HCEC 1CT (cell line): ENCODE measurements around the gene RNF121.
"Not testable (repeated sequence)": the region's sequence is repeated elsewhere in the genome, so short reads cannot be mapped to it uniquely, and the experiment has no call there.

Experiments
- DNase-seq: peaks from one replicate; pipeline ENCODE4 v3.0.0-alpha.2; 2017

The RNF121 gene

DNA sequence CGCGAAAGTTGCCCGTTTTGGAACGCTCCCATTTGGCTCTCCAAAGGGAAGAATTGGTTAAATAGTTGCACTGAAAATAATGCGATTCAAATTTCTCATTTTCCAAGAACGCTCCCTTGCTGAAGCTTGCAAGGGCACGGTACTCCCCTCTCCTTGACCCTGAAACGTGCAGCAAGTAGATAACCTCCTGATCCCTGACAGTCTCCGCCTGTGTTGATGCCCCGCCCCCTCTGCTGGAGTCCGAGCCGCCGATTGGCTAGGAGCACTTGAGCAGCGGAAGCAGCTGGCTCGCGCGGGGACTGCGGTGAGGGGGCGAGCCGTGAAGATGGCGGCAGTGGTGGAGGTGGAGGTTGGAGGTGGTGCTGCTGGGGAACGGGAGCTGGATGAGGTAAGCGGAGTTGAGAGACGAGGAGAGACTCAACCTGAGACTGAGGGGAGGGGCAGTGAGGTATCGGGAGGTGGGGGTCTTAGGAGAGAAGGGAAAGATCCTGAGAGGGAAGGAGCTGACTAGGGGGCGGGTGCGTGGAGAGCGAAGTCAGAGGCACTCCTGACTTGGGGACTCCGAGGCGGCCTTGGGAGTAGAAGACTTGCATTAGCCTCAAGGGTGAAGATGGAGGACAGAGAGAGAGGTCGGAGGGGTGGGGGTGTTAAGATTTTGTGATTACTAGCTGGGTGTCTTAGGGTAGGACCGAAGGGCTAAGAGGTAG lies at the start of gene RNF121:
RNF121 (plus strand) TSS at position 310 of the 707 bp plus-strand sequence; CDS start at position 326, 16 bp downstream.
- peak; percentile 96 for DNase-seq

DNA sequence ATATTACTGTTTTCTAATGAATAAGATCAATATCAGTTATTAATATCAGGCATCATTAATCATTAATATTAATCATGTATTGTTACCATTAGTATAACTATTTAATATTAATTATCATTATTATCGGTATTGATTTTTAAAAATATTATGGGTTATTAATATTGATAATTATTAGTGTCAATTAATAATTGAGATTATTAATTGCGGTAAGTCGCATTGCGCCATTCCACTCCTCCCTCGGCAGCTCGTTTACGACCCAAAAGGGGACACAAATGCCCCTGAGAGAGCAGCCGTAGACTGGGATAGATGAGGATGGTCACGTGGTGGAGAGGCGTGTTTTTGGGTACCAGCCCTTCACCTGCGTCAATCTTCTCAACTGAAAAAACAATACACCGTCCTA lies 43.0 kb upstream of the RNF121 start:
- DNase-seq: not testable (repeated sequence)

DNA sequence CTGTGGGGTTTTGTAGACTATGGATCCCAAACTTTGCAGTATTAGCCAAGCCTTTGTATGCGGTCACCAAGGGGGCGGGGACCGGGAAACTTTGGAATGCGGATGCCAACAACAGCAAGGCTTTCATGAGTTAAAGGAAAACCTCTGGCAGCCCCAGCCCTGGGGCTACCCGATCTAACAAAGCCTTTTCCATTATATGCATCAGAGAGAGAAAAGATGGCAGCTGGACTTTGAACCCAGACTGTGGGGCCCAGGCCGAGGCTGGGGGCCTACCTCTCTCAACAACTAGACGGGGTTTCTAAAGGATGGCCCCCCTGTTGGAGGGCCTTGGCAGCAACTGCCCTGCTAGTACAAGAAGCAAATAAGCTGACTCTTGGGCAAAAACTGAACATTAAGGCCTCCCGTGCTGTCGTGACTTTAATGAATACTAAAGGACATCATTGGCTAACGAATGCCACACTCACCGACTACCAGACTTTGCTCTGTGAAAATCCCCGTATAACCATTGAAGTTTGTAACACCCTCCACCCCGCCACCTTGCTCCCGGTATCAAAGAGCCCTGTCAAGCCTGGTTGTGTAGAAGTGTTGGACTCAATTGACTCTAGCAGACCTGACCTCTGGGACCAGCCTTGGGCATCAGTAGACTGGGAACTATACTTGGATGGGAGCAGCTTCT lies 40.4 kb upstream of the RNF121 start:
- not testable (repeated sequence) for DNase-seq

DNA sequence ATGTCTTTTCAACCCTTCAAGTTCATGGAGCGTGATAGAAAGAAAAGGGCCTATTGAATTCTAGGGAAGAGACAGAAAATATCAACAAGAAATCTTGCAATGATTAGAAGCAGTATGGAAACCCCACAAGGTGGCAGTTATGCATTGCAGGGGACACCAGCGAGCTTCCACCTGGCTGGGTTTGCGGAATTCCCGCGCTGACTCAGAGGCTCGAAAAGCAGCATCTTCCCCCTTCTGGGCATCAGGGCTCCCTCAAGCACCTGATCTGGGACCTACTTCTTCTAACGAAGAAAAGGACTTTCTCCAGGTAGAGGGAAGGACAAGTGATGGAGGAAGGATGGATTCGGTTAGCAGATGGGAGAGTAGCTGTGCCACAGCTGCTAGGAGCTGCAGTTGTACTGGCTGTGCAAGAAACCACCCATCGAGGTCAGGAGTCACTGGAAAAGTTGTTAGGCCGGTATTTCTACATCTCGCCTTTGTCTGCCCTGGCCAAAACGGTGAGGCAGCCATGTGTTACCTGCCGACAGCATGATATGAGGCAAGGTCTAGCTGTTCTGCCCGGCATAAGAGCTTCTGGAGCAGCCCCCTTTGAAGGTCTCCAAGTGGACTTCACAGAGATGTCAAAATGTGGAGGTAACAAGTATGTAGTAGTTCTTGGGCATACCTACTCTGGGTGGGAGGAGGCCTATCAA lies 39.5 kb upstream of the RNF121 start:
- DNase-seq: not testable (repeated sequence)

GRCh38 chr11:71895961-71896360 lies 32.9 kb upstream of the RNF121 start:
- no peak for DNase-seq

GRCh38 chr11:71901137-71901536 lies 27.7 kb upstream of the RNF121 start:
- peak; percentile 47 for DNase-seq

- no peak for DNase-seq
Measured at GRCh38 chr11:71908218-71908617, 20.6 kb upstream of the RNF121 start.

DNA sequence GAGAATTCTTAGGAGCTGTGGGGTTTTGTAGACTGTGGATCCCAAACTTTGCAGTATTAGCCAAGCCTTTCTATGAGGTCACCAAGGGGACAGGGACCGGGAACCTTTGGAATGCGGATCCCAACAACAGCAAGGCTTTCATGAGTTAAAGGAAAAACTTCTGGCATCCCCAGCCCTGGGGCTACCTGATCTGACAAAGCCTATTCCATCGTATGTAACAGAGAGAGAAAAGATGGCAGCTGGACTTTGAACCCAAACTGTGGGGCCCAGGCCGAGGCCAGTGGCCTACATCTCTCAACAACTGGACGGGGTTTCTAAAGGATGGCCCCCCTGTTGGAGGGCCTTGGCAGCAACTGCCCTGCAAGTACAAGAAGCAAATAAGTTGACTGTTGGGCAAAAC lies 18.1 kb upstream of the RNF121 start:
- not testable (repeated sequence) for DNase-seq

GRCh38 chr11:71911321-71911985 lies 17.4 kb upstream of the RNF121 start:
- DNase-seq: not testable (repeated sequence)

- not testable (repeated sequence) for DNase-seq
Measured at GRCh38 chr11:71911986-71912340, 16.9 kb upstream of the RNF121 start.

GRCh38 chr11:71913756-71914526 lies 14.9 kb upstream of the RNF121 start:
- no peak for DNase-seq

DNA sequence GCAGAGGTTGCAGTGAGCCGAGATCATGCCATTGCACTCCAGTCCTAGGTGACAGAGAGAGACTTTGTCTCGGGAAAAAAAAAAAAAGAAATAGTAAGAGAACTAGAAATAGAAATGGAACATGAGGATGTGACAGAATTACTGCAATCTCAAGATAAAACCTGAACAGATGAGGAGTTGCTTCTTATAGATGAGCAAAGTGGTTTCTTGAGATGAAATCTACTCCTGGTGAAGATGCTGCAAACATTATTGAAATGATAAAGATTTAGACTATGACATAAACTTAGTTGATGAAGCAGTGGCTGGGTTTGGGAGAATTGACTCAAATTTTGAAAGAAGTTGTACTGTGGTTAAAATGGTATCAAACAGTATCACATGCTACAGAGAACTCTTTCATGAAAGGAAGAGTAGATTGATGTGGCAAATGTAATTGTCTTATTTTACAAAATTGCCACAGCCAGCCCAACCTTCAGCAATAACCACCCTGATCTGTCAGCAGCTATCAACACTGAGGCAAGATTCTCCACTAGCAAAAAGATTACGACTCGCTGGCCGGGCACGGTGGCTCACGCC lies 14.1 kb upstream of the RNF121 start:
- DNase-seq: no peak

- DNase-seq: no peak
Measured at GRCh38 chr11:71917646-71918140, 11.2 kb upstream of the RNF121 start.

- peak; percentile 85 for DNase-seq
Measured at GRCh38 chr11:71927820-71928736, 768 bp upstream of the RNF121 start, which contains the start of gene XNDC1N. Gene XNDC1N, minus strand, starts transcription at chr11:71928594. Its CDS starts 5,241 bp downstream, at chr11:71923353.

GRCh38 chr11:71929491-71929890 lies 645 bp downstream of the RNF121 start:
- no peak for DNase-seq

DNA sequence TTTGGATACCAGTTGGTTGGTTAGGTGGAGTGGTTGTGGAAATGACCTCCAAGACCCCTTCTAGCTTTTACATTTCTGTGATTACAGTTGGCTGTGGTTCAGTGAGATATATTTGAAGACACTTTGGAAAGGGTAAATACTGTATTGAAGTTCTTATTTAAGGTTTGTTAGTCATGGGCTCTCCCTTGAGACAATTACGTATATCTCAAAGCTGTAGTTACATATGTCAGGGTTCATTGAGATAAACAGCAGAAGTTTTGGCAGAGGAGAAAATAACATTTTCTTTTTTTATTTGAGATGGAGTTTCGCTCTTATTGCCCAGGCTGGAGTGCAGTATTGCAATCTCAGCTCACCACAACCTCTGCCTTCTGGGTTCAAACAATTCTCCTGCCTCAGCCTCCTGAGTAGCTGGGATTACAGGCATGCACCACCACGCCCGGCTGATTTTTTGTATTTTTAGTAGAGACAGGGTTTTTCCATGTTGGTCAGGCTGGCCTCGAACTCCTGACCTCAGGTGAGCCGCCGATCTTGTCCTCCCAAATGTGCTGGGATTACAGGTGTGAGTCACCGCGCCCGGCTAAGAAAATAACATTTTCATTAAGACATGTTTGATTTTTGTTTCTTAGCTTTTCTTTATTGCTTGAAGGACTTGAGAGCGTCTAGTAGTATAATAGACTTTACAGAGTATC lies 1.9 kb downstream of the RNF121 start:
- no peak for DNase-seq

GRCh38 chr11:71931245-71931602 lies 2.4 kb downstream of the RNF121 start:
- no peak for DNase-seq

DNA sequence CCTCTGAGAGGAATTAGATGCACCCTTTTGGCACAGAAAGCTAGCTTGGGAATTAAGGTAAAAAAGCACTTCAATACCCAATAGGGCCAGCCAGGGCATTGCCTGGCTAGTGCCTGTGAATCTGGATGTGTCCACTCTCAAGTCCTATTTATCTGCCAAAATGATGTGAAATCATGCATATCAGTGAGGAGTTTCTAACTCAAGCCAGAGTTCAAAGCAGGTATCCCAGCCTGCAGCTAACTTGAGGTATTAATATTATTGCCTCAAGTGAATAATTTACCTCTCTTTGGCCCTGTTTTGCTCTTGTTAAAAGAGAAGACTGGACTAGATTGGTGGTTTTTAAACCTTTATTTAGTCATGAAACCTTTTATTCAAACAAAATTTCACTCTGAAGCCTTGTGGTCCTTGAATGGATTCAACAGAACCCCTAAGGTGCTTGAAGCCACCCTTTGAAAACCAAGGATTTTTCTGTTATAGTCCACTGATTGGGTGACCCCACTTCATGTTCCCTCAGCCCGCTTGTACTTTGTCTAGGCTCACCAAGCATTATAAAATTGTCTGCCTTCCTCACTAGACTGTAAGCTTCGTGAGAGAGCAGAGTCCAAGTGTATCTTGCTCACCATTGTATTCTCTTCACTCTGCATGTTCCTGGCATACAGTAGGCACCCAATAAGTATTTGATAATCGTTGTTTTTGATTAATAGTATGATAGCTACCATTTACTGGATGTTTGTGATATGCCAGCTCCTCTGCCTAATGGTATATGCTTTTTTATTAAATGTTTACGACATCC lies 4.5 kb downstream of the RNF121 start:
- DNase-seq: no peak

- DNase-seq: no peak
Measured at GRCh38 chr11:71934213-71934612, 5.4 kb downstream of the RNF121 start.
